ENCODE data around the gene TTLL11. TPM values are rescaled to one million over a fixed set of nuclear protein-coding genes. Genes with fewer than 3 reads are reported as not detected.

Gene TTLL11
- total RNA-seq, 2 experiments from 2014 or later = 3.3 to 6.9 TPM

DNA sequence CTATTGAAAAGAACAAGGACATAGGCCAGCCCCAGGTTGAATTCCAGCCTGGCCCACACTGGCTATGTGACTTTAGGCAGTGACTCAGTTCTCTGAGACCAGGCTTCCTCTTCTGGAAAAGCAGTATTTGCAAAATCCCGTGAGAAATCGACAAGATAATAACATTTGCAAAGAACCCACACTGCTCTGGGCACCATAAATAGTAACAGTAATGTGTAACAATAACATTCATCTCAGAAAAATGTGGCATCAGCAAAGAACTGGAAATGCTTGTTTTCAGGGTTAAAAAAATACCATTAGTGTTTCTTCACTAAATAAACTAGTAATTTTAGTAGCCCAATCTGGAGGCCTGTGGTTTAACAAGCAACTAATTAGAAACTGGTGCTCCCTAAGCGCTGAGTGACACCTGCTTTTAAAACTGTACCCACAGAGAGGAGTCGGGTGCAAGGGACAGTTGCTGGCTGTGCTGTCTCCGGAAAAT is 148.4 kb downstream of the TTLL11 start:
- Histone ChIP-seq H4K20me1 (ENCODE audit: insufficient read depth, low read length) (no peaks in the 10 kb centered on the region), H3K9me2 (ENCODE audit: insufficient read depth, low read length) (no peaks in the 10 kb centered on the region), H3K79me2 (ENCODE audit: insufficient read depth, low read depth, low read length) (peaks cover 19% of the 10 kb centered on the region; the same call in 1 of the 2 replicates), H2AFZ (ENCODE audit: low read length) (peak overlapping the region; percentile 21; the same call in 1 of the 2 replicates), H3K4me2 (ENCODE audit: low read length) (peak overlapping the region; percentile 78), H3K4me3 (ENCODE audit: low read depth, low read length, poor library complexity, severe bottlenecking) (peak overlapping the region; percentile 48), H3K4me1 (ENCODE audit: insufficient read depth, low read length, poor library complexity, severe bottlenecking) (peaks cover 98% of the 10 kb centered on the region), H3K36me3 (ENCODE audit: insufficient read depth, low read length) (no peaks in the 10 kb centered on the region), H3K9me3 (ENCODE audit: low read length) (no peaks in the 10 kb centered on the region), H3K27ac (ENCODE audit: low read depth, low read length, poor library complexity, severe bottlenecking) (peak overlapping the region; percentile 99)
- ChIA-PET CTCF (ENCODE audit: unreplicated experiment) (interaction anchor here (0.9 to 1.5 kb wide), 3 partner anchors 31 to 37 kb away, joined by 3 read pairs; no protein-coding TSS in a partner anchor), POLR2A (interaction anchor here (0.6 to 5.1 kb wide), 15 partner anchors 8 to 1008 kb away, joined by 3 to 29 read pairs (median 4); no protein-coding TSS in a partner anchor)
- no peak for TF ChIP-seq EZH2phosphoT487 (IDR thresholded peaks at IDR 0.05; ENCODE audit: borderline replicate concordance, low read depth, low read length)
- TF ChIP-seq, protein P1, sequence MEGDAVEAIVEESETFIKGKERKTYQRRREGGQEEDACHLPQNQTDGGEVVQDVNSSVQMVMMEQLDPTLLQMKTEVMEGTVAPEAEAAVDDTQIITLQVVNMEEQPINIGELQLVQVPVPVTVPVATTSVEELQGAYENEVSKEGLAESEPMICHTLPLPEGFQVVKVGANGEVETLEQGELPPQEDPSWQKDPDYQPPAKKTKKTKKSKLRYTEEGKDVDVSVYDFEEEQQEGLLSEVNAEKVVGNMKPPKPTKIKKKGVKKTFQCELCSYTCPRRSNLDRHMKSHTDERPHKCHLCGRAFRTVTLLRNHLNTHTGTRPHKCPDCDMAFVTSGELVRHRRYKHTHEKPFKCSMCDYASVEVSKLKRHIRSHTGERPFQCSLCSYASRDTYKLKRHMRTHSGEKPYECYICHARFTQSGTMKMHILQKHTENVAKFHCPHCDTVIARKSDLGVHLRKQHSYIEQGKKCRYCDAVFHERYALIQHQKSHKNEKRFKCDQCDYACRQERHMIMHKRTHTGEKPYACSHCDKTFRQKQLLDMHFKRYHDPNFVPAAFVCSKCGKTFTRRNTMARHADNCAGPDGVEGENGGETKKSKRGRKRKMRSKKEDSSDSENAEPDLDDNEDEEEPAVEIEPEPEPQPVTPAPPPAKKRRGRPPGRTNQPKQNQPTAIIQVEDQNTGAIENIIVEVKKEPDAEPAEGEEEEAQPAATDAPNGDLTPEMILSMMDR (conservative IDR thresholded peaks at IDR 0.05; ENCODE audit: low read length) = no peak
- no TSS peak for BruUV-seq (replicated peaks)
- DNase-seq (ENCODE audit: low spot score) = peak; percentile 81
- intact Hi-C loops (cut with micrococcal nuclease; ENCODE audit: unreplicated experiment) = loop anchor here (10.0 kb wide), 2 partner anchors 870 to 1020 kb away; partner anchors contain the start of genes CNTRL and TRAF1

DNA sequence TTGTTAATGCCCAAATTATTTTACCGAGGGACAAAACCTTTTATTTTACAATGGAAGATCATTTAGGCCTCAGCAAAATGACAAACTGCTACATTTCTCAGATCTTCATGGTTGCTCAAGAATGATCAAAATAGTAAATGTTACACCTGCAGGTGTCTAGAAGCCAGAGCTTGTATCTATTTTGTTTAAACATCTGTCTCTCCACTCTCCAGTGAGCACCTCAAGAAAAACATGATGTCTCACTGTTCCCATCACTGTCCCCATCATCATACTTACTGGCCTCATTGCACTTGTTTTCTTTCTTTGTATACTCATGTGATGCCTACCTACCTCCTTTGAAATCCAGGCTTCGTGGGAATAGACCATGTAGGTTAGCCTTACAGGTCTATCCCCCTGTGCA is 149.6 kb downstream of the TTLL11 start:
- no peaks in the 10 kb centered on the region for H3K9me3 ChIP-seq (ENCODE audit: low read length)
- BruUV-seq (replicated peaks) = no TSS peak
- intact Hi-C loops (cut with micrococcal nuclease; ENCODE audit: unreplicated experiment) = loop anchor here (1.0 to 10.0 kb wide), 6 partner anchors 29 to 1019 kb away; partner anchors contain the start of genes CNTRL and TRAF1
- CTCF ChIA-PET (ENCODE audit: unreplicated experiment) = interaction anchor here (1.2 kb wide), 1 partner anchor 199 kb away, joined by 4 read pairs; no protein-coding TSS in a partner anchor
- H2AFZ ChIP-seq (ENCODE audit: low read length) = no peak overlapping the region
- H3K4me2 ChIP-seq (ENCODE audit: low read length) = peak overlapping the region; percentile 78
- peaks cover 98% of the 10 kb centered on the region for H3K4me1 ChIP-seq (ENCODE audit: insufficient read depth, low read length, poor library complexity, severe bottlenecking)
- peak overlapping the region; percentile 56 for H3K4me3 ChIP-seq (ENCODE audit: low read depth, low read length, poor library complexity, severe bottlenecking)
- POLR2A ChIA-PET = interaction anchor here (1.0 to 1.3 kb wide), 5 partner anchors 9 to 46 kb away, joined by 3 to 4 read pairs (median 3); no protein-coding TSS in a partner anchor
- peak overlapping the region; percentile 99 for H3K27ac ChIP-seq (ENCODE audit: low read depth, low read length, poor library complexity, severe bottlenecking)
- H3K9me2 ChIP-seq (ENCODE audit: insufficient read depth, low read length) = no peaks in the 10 kb centered on the region
- peaks cover 19% of the 10 kb centered on the region; the same call in 1 of the 2 replicates for H3K79me2 ChIP-seq (ENCODE audit: insufficient read depth, low read depth, low read length)
- no peaks in the 10 kb centered on the region for H3K36me3 ChIP-seq (ENCODE audit: insufficient read depth, low read length)
- no peak for TF ChIP-seq EZH2phosphoT487 (IDR thresholded peaks at IDR 0.05; ENCODE audit: borderline replicate concordance, low read depth, low read length)
- TF ChIP-seq, protein P1 (conservative IDR thresholded peaks at IDR 0.05; ENCODE audit: low read length) = no peak
- peak; percentile 96 for DNase-seq (ENCODE audit: low spot score)
- no peaks in the 10 kb centered on the region for H4K20me1 ChIP-seq (ENCODE audit: insufficient read depth, low read length)
